Duodenal mucosa (tissue), 2 donors: ENCODE measurements around the gene FDXR.

Experiments
- H3K27ac ChIP-seq: one replicate; pipeline ENCODE4 v1.7.0; 2013; ENCODE audit warnings: low read depth, low read length
- H3K27me3 ChIP-seq, 2 donors: one replicate each; pipeline ENCODE4 v1.7.0; 2013; ENCODE audit warnings: low read length in 2 of 2, control low read depth in 1 of 2; ENCODE audit not compliant: insufficient read depth in 2 of 2, control insufficient read depth in 1 of 2
- H3K36me3 ChIP-seq, 2 donors: one replicate each; pipeline ENCODE4 v1.7.0; 2013; ENCODE audit warnings: low read length in 2 of 2, control low read depth in 1 of 2; ENCODE audit not compliant: insufficient read depth in 2 of 2, control insufficient read depth in 1 of 2
- H3K4me1 ChIP-seq, 2 donors: one replicate each; pipeline ENCODE4 v1.7.0; 2013; ENCODE audit warnings: low read length in 2 of 2, control low read depth in 1 of 2; ENCODE audit not compliant: insufficient read depth in 2 of 2, control insufficient read depth in 1 of 2
- H3K4me3 ChIP-seq, 2 donors: one replicate each; pipeline ENCODE4 v1.7.0; 2013; ENCODE audit warnings: low read length in 2 of 2, low read depth in 1 of 2
- H3K9ac ChIP-seq, 2 donors: one replicate each; pipeline ENCODE4 v1.7.0; 2013; ENCODE audit warnings: low read length in 2 of 2, low read depth in 1 of 2
- H3K9me3 ChIP-seq, 2 donors: one replicate each; pipeline ENCODE4 v1.7.0; 2013; ENCODE audit warnings: low read length in 2 of 2, control low read depth in 1 of 2; ENCODE audit not compliant: control insufficient read depth in 1 of 2

The FDXR gene

DNA sequence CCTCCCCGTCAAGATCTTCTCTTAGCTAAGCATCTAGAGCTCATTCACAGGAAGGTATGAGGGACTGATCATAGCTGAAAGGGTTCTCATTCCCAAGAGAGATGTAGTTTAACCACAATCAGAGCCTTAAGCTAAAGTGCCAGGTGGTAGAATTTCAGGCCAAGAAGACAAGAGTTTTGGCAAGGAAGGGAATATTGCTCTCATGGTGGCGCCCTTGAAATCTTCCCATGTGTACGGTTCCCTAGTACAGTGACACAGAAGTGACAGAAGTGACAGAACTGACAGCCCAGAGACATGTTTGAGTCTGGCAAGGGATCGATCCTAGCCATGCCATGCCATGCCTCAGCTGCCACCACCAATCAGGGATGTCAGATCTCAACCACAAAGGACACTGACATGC lies 15.6 kb downstream of the FDXR start:
- H3K27ac ChIP-seq, result no peak overlapping the region
- H3K27me3 ChIP-seq, result peaks cover 58 to 65% of the 10 kb centered on the region in 2 donors
- no peaks in the 10 kb centered on the region for H3K36me3 ChIP-seq
- peaks cover 3 to 18% of the 10 kb centered on the region in 2 donors for H3K4me1 ChIP-seq
- no peak overlapping the region for H3K9ac ChIP-seq
- H3K4me3 ChIP-seq, result no peak overlapping the region
- H3K9me3 ChIP-seq, result no peaks in the 10 kb centered on the region

GRCh38 chr17:74856112-74856511 lies 16.7 kb downstream of the FDXR start:
- H3K9me3 ChIP-seq, result no peaks in the 10 kb centered on the region
- peaks cover 64 to 69% of the 10 kb centered on the region in 2 donors for H3K27me3 ChIP-seq
- no peak overlapping the region for H3K27ac ChIP-seq
- H3K9ac ChIP-seq, result no peak overlapping the region
- peaks cover 0 to 12% of the 10 kb centered on the region in 2 donors for H3K4me1 ChIP-seq
- no peaks in the 10 kb centered on the region for H3K36me3 ChIP-seq
- H3K4me3 ChIP-seq, result no peak overlapping the region

- Histone ChIP-seq H3K36me3 (no peaks in the 10 kb centered on the region), H3K4me3 (no peak overlapping the region), H3K27me3 (peaks cover 63 to 69% of the 10 kb centered on the region in 2 donors), H3K4me1 (peaks cover 0 to 4% of the 10 kb centered on the region in 2 donors), H3K27ac (no peak overlapping the region), H3K9me3 (no peaks in the 10 kb centered on the region), H3K9ac (no peak overlapping the region)
Observed at GRCh38 chr17:74855323-74855722, 17.5 kb downstream of the FDXR start.

GRCh38 chr17:74854792-74855191 lies 18.0 kb downstream of the FDXR start:
- Histone ChIP-seq H3K27me3 (peaks cover 61 to 65% of the 10 kb centered on the region in 2 donors), H3K9me3 (no peaks in the 10 kb centered on the region), H3K4me3 (no peak overlapping the region), H3K4me1 (no peaks in the 10 kb centered on the region), H3K9ac (no peak overlapping the region), H3K27ac (no peak overlapping the region), H3K36me3 (no peaks in the 10 kb centered on the region)

GRCh38 chr17:74853669-74854068 lies 19.1 kb downstream of the FDXR start:
- Histone ChIP-seq H3K4me1 (no peaks in the 10 kb centered on the region), H3K9me3 (no peaks in the 10 kb centered on the region), H3K4me3 (no peak overlapping the region), H3K36me3 (no peaks in the 10 kb centered on the region), H3K27me3 (peaks cover 52 to 62% of the 10 kb centered on the region in 2 donors), H3K27ac (no peak overlapping the region), H3K9ac (no peak overlapping the region)

- Histone ChIP-seq H3K9ac (no peak overlapping the region), H3K27me3 (peaks cover 49 to 60% of the 10 kb centered on the region in 2 donors), H3K4me3 (peak overlapping the region in 1 of 2 donors; percentile 16), H3K36me3 (no peaks in the 10 kb centered on the region), H3K9me3 (no peaks in the 10 kb centered on the region), H3K27ac (no peak overlapping the region), H3K4me1 (no peaks in the 10 kb centered on the region)
Observed at GRCh38 chr17:74853048-74853397, 19.8 kb downstream of the FDXR start.

- Histone ChIP-seq H3K9me3 (no peaks in the 10 kb centered on the region), H3K9ac (no peak overlapping the region), H3K27ac (no peak overlapping the region), H3K4me3 (peak overlapping the region in 1 of 2 donors; percentile 16), H3K27me3 (peaks cover 46 to 57% of the 10 kb centered on the region in 2 donors), H3K4me1 (no peaks in the 10 kb centered on the region), H3K36me3 (no peaks in the 10 kb centered on the region)
Observed at GRCh38 chr17:74852237-74853047, 20.4 kb downstream of the FDXR start.

GRCh38 chr17:74851612-74852236 lies 21.1 kb downstream of the FDXR start:
- Histone ChIP-seq H3K9ac (no peak overlapping the region), H3K27me3 (peaks cover 41 to 50% of the 10 kb centered on the region in 2 donors), H3K27ac (no peak overlapping the region), H3K9me3 (no peaks in the 10 kb centered on the region), H3K4me1 (no peaks in the 10 kb centered on the region), H3K4me3 (no peak overlapping the region), H3K36me3 (no peaks in the 10 kb centered on the region)

GRCh38 chr17:74850914-74851313 lies 21.9 kb downstream of the FDXR start:
- Histone ChIP-seq H3K9me3 (no peaks in the 10 kb centered on the region), H3K36me3 (no peaks in the 10 kb centered on the region), H3K27ac (no peak overlapping the region), H3K4me1 (no peaks in the 10 kb centered on the region), H3K9ac (no peak overlapping the region), H3K4me3 (no peak overlapping the region), H3K27me3 (peaks cover 39 to 50% of the 10 kb centered on the region in 2 donors)

DNA sequence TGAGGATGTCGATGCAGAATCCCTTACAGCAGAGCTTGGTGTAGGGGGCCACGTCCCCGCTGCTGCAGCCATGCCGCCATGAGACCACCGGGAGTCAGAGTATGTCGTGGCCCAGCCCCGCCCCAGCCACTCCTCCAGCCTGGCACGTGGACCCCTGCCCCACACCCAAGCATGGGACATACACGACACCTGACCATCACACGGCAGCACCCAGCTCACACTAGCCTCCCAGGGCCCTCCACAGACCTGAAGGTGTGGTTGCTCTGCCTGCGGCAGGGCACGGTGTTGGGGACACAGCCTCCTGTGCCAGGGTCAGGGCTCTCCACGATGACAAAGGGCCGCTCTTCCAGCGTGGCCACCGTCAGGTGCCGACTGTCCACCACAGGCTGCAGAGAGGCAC lies 22.5 kb downstream of the FDXR start:
- Histone ChIP-seq H3K9ac (no peak overlapping the region), H3K4me3 (no peak overlapping the region), H3K36me3 (no peaks in the 10 kb centered on the region), H3K27ac (no peak overlapping the region), H3K4me1 (no peaks in the 10 kb centered on the region), H3K9me3 (no peaks in the 10 kb centered on the region), H3K27me3 (peaks cover 34 to 46% of the 10 kb centered on the region in 2 donors)
